ENCODE results near the gene JUN. TPM values are rescaled to one million over a fixed set of nuclear protein-coding genes. Genes with fewer than 3 reads are reported as not detected.

The JUN gene
- total and polyA plus RNA-seq, 2 donors (not counting 1 experiment from before 2014, with no cell fraction given) = 94.4 to 4,074 TPM

DNA sequence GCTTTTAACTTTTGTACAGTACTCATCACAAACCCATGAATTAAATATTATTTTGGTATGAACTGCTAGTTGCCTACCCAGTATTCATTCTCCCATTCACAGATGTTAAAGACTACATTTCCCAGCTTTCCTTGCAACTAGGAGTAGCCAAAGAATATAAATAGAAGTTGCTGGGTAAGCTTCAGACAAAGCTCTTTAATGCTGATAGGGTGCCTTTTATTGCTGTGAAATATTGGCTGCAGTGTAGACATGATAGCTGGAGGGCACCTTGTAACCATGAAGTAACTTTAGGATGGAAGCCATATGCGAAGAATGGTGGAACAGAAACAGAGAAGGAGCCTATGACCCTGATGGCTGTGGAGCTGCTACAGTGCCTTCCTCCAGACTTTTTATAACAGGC, 16.7 kb downstream of the JUN start:
- Histone ChIP-seq H4K20me1 (ENCODE audit: control insufficient read depth, insufficient read depth, low read length, poor library complexity, severe bottlenecking) (no peaks in the 10 kb centered on the region), H3K27me3 (replicated peaks in 1 of 4; ENCODE audit: control extremely low read depth in 1 of 4, control insufficient read depth in 3 of 4, insufficient read depth in 4 of 4, low read length in 3 of 4) (peaks cover 0 to 5% (median 0%) of the 10 kb centered on the region in 4 experiments), H2AFZ (ENCODE audit: insufficient read depth, low read depth, low read length, poor library complexity, severe bottlenecking) (no peak overlapping the region), H3K9ac (ENCODE audit: low read length) (no peak overlapping the region), H3K4me1 (ENCODE audit: control insufficient read depth in 2 of 2, insufficient read depth in 2 of 2, low read length in 2 of 2) (no peaks in the 10 kb centered on the region), H3K4me3 (ENCODE audit: control extremely low read depth in 1 of 5, extremely low read depth in 1 of 5, insufficient read depth in 1 of 5, low read depth in 2 of 5, low read length in 4 of 5) (no peak overlapping the region), H3K4me2 (replicated peaks; ENCODE audit: low read depth, low read length, poor library complexity, severe bottlenecking) (no peak overlapping the region), H3K79me2 (ENCODE audit: control insufficient read depth, insufficient read depth, low read length) (no peaks in the 10 kb centered on the region), H3K27ac (ENCODE audit: low read length in 2 of 2) (no peak overlapping the region), H3K36me3 (replicated peaks in 1 of 2; ENCODE audit: control extremely low read depth in 1 of 2, control insufficient read depth in 1 of 2, extremely low read depth in 1 of 2, insufficient read depth in 2 of 2, low read length in 1 of 2) (no peaks in the 10 kb centered on the region), H3K9me3 (ENCODE audit: control extremely low read depth in 1 of 3, control insufficient read depth in 2 of 3, insufficient read depth in 1 of 3, low read length in 2 of 3) (peaks cover 0 to 5% (median 0%) of the 10 kb centered on the region in 3 donors)
- ChIA-PET POLR2A (no interaction called here), CTCF (interaction anchor here (0.8 to 1.2 kb wide), 3 partner anchors 10 to 76 kb away, joined by 3 to 5 read pairs (median 4); no protein-coding TSS in a partner anchor)
- Mint-ChIP-seq H3K9me3 (ENCODE audit: insufficient read depth) (no peaks in the 10 kb centered on the region), H3K4me3 (no peak overlapping the region), H3K4me1 (no peaks in the 10 kb centered on the region), H3K27me3 (peaks cover 36% of the 10 kb centered on the region), H3K27ac (no peak overlapping the region)
- no CpG with 5 or more reads among the region's 1 CpG for whole genome bisulfite sequencing (ENCODE audit: insufficient coverage)
- DNase-seq (no peak), ATAC-seq (ENCODE audit: low read depth) (no peak)
- intact Hi-C loops (cut with micrococcal nuclease) = no loop called here
- TF ChIP-seq, protein P1, sequence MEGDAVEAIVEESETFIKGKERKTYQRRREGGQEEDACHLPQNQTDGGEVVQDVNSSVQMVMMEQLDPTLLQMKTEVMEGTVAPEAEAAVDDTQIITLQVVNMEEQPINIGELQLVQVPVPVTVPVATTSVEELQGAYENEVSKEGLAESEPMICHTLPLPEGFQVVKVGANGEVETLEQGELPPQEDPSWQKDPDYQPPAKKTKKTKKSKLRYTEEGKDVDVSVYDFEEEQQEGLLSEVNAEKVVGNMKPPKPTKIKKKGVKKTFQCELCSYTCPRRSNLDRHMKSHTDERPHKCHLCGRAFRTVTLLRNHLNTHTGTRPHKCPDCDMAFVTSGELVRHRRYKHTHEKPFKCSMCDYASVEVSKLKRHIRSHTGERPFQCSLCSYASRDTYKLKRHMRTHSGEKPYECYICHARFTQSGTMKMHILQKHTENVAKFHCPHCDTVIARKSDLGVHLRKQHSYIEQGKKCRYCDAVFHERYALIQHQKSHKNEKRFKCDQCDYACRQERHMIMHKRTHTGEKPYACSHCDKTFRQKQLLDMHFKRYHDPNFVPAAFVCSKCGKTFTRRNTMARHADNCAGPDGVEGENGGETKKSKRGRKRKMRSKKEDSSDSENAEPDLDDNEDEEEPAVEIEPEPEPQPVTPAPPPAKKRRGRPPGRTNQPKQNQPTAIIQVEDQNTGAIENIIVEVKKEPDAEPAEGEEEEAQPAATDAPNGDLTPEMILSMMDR (IDR thresholded peaks at IDR 0.05) = no peak
- no peak for TF ChIP-seq EZH2 (IDR thresholded peaks at IDR 0.05; ENCODE audit: borderline replicate concordance, insufficient read depth, low read depth, low read length, poor library complexity, severe bottlenecking)

DNA sequence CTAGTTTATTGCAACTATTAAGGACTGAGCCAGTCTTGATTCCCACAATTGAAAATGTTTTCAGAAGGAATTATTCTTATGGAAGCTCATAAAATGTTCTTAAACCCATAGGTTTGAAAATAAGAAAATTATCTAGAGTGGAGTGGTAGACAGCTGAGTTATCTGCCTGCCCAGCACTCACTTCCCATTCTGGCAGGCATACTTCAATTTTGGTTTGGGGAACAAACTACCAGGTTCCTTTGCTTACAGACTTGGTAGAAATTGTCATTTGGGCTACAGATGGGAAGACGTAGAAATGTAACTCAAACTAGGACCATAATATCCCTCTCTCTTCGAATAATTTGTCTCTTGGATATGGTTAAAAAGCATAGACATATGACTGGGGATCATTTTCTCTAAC, 18.4 kb downstream of the JUN start:
- Histone ChIP-seq H2AFZ (ENCODE audit: insufficient read depth, low read depth, low read length, poor library complexity, severe bottlenecking) (no peak overlapping the region), H3K36me3 (replicated peaks in 1 of 2; ENCODE audit: control extremely low read depth in 1 of 2, control insufficient read depth in 1 of 2, extremely low read depth in 1 of 2, insufficient read depth in 2 of 2, low read length in 1 of 2) (no peaks in the 10 kb centered on the region), H4K20me1 (ENCODE audit: control insufficient read depth, insufficient read depth, low read length, poor library complexity, severe bottlenecking) (no peaks in the 10 kb centered on the region), H3K79me2 (ENCODE audit: control insufficient read depth, insufficient read depth, low read length) (no peaks in the 10 kb centered on the region), H3K4me1 (ENCODE audit: control insufficient read depth in 2 of 2, insufficient read depth in 2 of 2, low read length in 2 of 2) (no peaks in the 10 kb centered on the region), H3K9ac (ENCODE audit: low read length) (no peak overlapping the region), H3K4me2 (replicated peaks; ENCODE audit: low read depth, low read length, poor library complexity, severe bottlenecking) (no peak overlapping the region), H3K27me3 (replicated peaks in 1 of 4; ENCODE audit: control extremely low read depth in 1 of 4, control insufficient read depth in 3 of 4, insufficient read depth in 4 of 4, low read length in 3 of 4) (peaks cover 0 to 5% (median 0%) of the 10 kb centered on the region in 4 experiments), H3K4me3 (ENCODE audit: control extremely low read depth in 1 of 5, extremely low read depth in 1 of 5, insufficient read depth in 1 of 5, low read depth in 2 of 5, low read length in 4 of 5) (no peak overlapping the region), H3K9me3 (ENCODE audit: control extremely low read depth in 1 of 3, control insufficient read depth in 2 of 3, insufficient read depth in 1 of 3, low read length in 2 of 3) (peaks cover 0 to 5% (median 0%) of the 10 kb centered on the region in 3 donors), H3K27ac (ENCODE audit: low read length in 2 of 2) (no peak overlapping the region)
- ATAC-seq (ENCODE audit: low read depth) = no peak
- no peaks in the 10 kb centered on the region for H3K4me1 Mint-ChIP-seq
- CTCF ChIA-PET = interaction anchor here (1.0 kb wide), 1 partner anchor 10 kb away, joined by 3 read pairs; no protein-coding TSS in a partner anchor
- H3K27me3 Mint-ChIP-seq = peaks cover 38% of the 10 kb centered on the region
- H3K9me3 Mint-ChIP-seq (ENCODE audit: insufficient read depth) = no peaks in the 10 kb centered on the region
- no CpG with 5 or more reads among the region's 2 CpGs for WGBS (ENCODE audit: insufficient coverage)
- no peak for DNase-seq
- intact Hi-C loops (cut with micrococcal nuclease) = no loop called here
- no peak overlapping the region for H3K27ac Mint-ChIP-seq
- H3K4me3 Mint-ChIP-seq = no peak overlapping the region
- POLR2A ChIA-PET = no interaction called here
- TF ChIP-seq, protein P1 (IDR thresholded peaks at IDR 0.05) = no peak
- no peak for TF ChIP-seq EZH2 (IDR thresholded peaks at IDR 0.05; ENCODE audit: borderline replicate concordance, insufficient read depth, low read depth, low read length, poor library complexity, severe bottlenecking)
